ENCODE results near the gene NFATC2. TPM values are rescaled to one million over a fixed set of nuclear protein-coding genes. Genes with fewer than 3 reads are reported as not detected.

The NFATC2 gene
- polyA plus RNA-seq, 1 donor from 2014 or later = not detected

DNA sequence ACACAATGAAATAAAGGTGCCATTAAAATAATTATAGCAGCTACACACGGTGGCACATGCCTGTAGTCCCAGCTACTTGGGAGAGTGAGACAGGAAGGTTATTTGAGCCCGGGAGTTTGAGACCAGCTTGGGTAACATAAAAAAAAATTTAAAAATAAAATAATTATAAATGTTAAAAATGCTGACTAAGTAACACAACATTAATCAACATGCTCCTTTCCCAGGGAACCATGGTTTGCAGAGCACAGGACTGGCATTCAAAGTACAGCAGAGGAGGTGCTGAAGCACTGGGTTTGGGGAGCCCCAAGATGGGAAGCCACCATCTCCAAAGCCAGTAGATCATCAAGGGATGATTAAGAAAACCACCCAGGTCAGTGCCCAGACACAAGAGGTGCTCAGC, 51.9 kb downstream of the NFATC2 start:
- TF ChIP-seq EP300 (conservative IDR thresholded peaks at IDR 0.05; ENCODE audit: poor library complexity, severe bottlenecking) (no peak), TAF1 (IDR thresholded peaks at IDR 0.05; ENCODE audit: low read depth) (no peak), RAD21 (conservative IDR thresholded peaks at IDR 0.05) (no peak), EZH2 (IDR thresholded peaks at IDR 0.05; ENCODE audit: borderline replicate concordance, insufficient read depth, low read length, poor library complexity, severe bottlenecking) (no peak), SMC3 (conservative IDR thresholded peaks at IDR 0.05; ENCODE audit: poor library complexity) (no peak), POLR2AphosphoS5 (IDR thresholded peaks at IDR 0.05) (no peak)
- TF ChIP-seq, protein P1, sequence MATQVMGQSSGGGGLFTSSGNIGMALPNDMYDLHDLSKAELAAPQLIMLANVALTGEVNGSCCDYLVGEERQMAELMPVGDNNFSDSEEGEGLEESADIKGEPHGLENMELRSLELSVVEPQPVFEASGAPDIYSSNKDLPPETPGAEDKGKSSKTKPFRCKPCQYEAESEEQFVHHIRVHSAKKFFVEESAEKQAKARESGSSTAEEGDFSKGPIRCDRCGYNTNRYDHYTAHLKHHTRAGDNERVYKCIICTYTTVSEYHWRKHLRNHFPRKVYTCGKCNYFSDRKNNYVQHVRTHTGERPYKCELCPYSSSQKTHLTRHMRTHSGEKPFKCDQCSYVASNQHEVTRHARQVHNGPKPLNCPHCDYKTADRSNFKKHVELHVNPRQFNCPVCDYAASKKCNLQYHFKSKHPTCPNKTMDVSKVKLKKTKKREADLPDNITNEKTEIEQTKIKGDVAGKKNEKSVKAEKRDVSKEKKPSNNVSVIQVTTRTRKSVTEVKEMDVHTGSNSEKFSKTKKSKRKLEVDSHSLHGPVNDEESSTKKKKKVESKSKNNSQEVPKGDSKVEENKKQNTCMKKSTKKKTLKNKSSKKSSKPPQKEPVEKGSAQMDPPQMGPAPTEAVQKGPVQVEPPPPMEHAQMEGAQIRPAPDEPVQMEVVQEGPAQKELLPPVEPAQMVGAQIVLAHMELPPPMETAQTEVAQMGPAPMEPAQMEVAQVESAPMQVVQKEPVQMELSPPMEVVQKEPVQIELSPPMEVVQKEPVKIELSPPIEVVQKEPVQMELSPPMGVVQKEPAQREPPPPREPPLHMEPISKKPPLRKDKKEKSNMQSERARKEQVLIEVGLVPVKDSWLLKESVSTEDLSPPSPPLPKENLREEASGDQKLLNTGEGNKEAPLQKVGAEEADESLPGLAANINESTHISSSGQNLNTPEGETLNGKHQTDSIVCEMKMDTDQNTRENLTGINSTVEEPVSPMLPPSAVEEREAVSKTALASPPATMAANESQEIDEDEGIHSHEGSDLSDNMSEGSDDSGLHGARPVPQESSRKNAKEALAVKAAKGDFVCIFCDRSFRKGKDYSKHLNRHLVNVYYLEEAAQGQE (IDR thresholded peaks at IDR 0.05; ENCODE audit: borderline replicate concordance) = no peak
- Histone ChIP-seq H3K9me3 (ENCODE audit: low read length) (no peaks in the 10 kb centered on the region), H3K4me2 (ENCODE audit: low read length) (no peak overlapping the region), H3K27ac (ENCODE audit: low read length) (no peak overlapping the region), H3K9ac (ENCODE audit: low read length) (no peak overlapping the region), H3K27me3 (ENCODE audit: insufficient read depth, low read depth, low read length) (no peaks in the 10 kb centered on the region), H4K20me1 (ENCODE audit: insufficient read depth) (no peaks in the 10 kb centered on the region), H3F3A (ENCODE audit: insufficient read depth, low read length, poor library complexity, severe bottlenecking) (no peaks in the 10 kb centered on the region), H3K9me2 (ENCODE audit: insufficient read depth, low read length) (no peaks in the 10 kb centered on the region), H3K79me2 (replicated peaks; ENCODE audit: insufficient read depth, low read length) (no peaks in the 10 kb centered on the region), H3K36me3 (ENCODE audit: insufficient read depth, low read length) (no peaks in the 10 kb centered on the region), H3K4me3 (ENCODE audit: low read length) (no peak overlapping the region), H2AFZ (ENCODE audit: low read depth, low read length) (no peak overlapping the region)

GRCh38 chr20:51489611-51490010, 52.9 kb downstream of the NFATC2 start:
- Histone ChIP-seq H4K20me1 (ENCODE audit: insufficient read depth) (no peaks in the 10 kb centered on the region), H3F3A (ENCODE audit: insufficient read depth, low read length, poor library complexity, severe bottlenecking) (no peaks in the 10 kb centered on the region), H3K9me2 (ENCODE audit: insufficient read depth, low read length) (no peaks in the 10 kb centered on the region), H3K4me3 (ENCODE audit: low read length) (no peak overlapping the region), H3K36me3 (ENCODE audit: insufficient read depth, low read length) (no peaks in the 10 kb centered on the region), H2AFZ (ENCODE audit: low read depth, low read length) (no peak overlapping the region), H3K4me2 (ENCODE audit: low read length) (no peak overlapping the region), H3K27ac (ENCODE audit: low read length) (no peak overlapping the region), H3K9ac (ENCODE audit: low read length) (no peak overlapping the region), H3K27me3 (ENCODE audit: insufficient read depth, low read depth, low read length) (no peaks in the 10 kb centered on the region), H3K9me3 (ENCODE audit: low read length) (no peaks in the 10 kb centered on the region), H3K79me2 (replicated peaks; ENCODE audit: insufficient read depth, low read length) (no peaks in the 10 kb centered on the region)
- no peak for TF ChIP-seq POLR2AphosphoS5 (IDR thresholded peaks at IDR 0.05)
- TF ChIP-seq EP300 (conservative IDR thresholded peaks at IDR 0.05; ENCODE audit: poor library complexity, severe bottlenecking) = no peak
- no peak for TF ChIP-seq MXI1 (conservative IDR thresholded peaks at IDR 0.05; ENCODE audit: poor library complexity, severe bottlenecking)
- TF ChIP-seq TAF1 (IDR thresholded peaks at IDR 0.05; ENCODE audit: low read depth) = no peak

DNA sequence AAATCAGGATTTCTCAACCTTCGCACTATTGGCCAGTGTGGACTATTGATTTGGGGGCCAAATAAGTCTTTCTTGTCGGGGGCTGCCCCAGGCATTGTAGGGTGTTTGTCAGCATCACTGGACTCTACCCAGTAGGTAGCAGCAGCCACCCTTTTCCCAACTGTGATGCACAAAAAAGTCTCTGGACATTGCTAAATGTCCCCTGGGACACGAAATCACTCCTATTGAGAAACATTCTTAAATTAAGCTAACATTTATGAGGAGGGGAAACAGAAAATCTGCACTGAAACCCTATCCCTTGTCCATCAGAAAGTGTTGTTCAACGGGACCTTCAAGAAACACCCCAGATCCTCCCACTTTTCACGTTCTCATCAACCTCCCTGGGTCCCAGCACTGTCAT, 54.2 kb downstream of the NFATC2 start:
- no peaks in the 10 kb centered on the region for H3K9me2 ChIP-seq (ENCODE audit: insufficient read depth, low read length)
- no peaks in the 10 kb centered on the region for H4K20me1 ChIP-seq (ENCODE audit: insufficient read depth)
- no peak overlapping the region for H3K4me2 ChIP-seq (ENCODE audit: low read length)
- TF ChIP-seq TAF1 (IDR thresholded peaks at IDR 0.05; ENCODE audit: low read depth) (no peak), MXI1 (conservative IDR thresholded peaks at IDR 0.05; ENCODE audit: poor library complexity, severe bottlenecking) (no peak), POLR2AphosphoS5 (IDR thresholded peaks at IDR 0.05) (no peak), SMC3 (conservative IDR thresholded peaks at IDR 0.05; ENCODE audit: poor library complexity) (no peak), RAD21 (conservative IDR thresholded peaks at IDR 0.05) (no peak), EP300 (conservative IDR thresholded peaks at IDR 0.05; ENCODE audit: poor library complexity, severe bottlenecking) (no peak), EZH2 (IDR thresholded peaks at IDR 0.05; ENCODE audit: borderline replicate concordance, insufficient read depth, low read length, poor library complexity, severe bottlenecking) (no peak)
- TF ChIP-seq, protein P2, sequence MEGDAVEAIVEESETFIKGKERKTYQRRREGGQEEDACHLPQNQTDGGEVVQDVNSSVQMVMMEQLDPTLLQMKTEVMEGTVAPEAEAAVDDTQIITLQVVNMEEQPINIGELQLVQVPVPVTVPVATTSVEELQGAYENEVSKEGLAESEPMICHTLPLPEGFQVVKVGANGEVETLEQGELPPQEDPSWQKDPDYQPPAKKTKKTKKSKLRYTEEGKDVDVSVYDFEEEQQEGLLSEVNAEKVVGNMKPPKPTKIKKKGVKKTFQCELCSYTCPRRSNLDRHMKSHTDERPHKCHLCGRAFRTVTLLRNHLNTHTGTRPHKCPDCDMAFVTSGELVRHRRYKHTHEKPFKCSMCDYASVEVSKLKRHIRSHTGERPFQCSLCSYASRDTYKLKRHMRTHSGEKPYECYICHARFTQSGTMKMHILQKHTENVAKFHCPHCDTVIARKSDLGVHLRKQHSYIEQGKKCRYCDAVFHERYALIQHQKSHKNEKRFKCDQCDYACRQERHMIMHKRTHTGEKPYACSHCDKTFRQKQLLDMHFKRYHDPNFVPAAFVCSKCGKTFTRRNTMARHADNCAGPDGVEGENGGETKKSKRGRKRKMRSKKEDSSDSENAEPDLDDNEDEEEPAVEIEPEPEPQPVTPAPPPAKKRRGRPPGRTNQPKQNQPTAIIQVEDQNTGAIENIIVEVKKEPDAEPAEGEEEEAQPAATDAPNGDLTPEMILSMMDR (IDR thresholded peaks at IDR 0.05; ENCODE audit: poor library complexity, severe bottlenecking) = no peak
- TF ChIP-seq, protein P1 (IDR thresholded peaks at IDR 0.05; ENCODE audit: borderline replicate concordance) = no peak
- no peak overlapping the region for H3K4me3 ChIP-seq (ENCODE audit: low read length)
- no peaks in the 10 kb centered on the region for H3K9me3 ChIP-seq (ENCODE audit: low read length)
- no peaks in the 10 kb centered on the region for H3K79me2 ChIP-seq (replicated peaks; ENCODE audit: insufficient read depth, low read length)
- H3K27me3 ChIP-seq (ENCODE audit: insufficient read depth, low read depth, low read length) = no peaks in the 10 kb centered on the region
- H3K27ac ChIP-seq (ENCODE audit: low read length) = no peak overlapping the region
- H3K9ac ChIP-seq (ENCODE audit: low read length) = no peak overlapping the region
- no peak overlapping the region for H2AFZ ChIP-seq (ENCODE audit: low read depth, low read length)
- H3K36me3 ChIP-seq (ENCODE audit: insufficient read depth, low read length) = no peaks in the 10 kb centered on the region
- no peaks in the 10 kb centered on the region for H3F3A ChIP-seq (ENCODE audit: insufficient read depth, low read length, poor library complexity, severe bottlenecking)
